Measurements from ENCODE around the gene AGAP1. TPM values are rescaled to one million over a fixed set of nuclear protein-coding genes. Genes with fewer than 3 reads are reported as not detected.

AGAP1 gene
- total RNA-seq, 1 donor from 2014 or later, result 36.2 TPM

GRCh38 chr2:235677937-235678336, 184.1 kb downstream of the AGAP1 start:
- no peaks in the 10 kb centered on the region for H3K27me3 ChIP-seq (ENCODE audit: low read depth)
- no peak for DNase-seq
- no peak overlapping the region for H3K27ac ChIP-seq

DNA sequence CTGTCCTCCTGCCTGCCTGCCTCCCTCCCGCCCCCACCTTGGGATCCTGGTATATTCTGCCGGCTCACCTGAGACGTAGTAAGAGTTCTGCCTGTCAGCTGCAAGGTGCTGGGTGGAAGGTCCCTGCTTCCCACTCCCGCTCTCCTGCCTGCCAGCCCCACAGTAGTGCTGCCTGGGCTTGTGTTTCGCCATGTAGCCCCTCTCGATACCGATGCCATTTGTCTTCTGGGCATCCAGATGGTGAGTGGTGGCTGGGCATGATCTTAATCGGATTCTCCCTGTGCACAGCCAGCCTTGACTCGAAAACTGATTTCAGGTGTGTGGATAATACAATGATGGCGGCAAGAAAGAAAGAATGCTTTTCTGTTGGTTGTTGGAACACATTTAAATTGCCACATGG, 184.9 kb downstream of the AGAP1 start:
- no peak for DNase-seq
- Histone ChIP-seq H3K9me3 (no peaks in the 10 kb centered on the region), H3K27me3 (ENCODE audit: low read depth) (no peaks in the 10 kb centered on the region), H3K4me1 (peaks cover 12% of the 10 kb centered on the region), H3K36me3 (no peaks in the 10 kb centered on the region), H3K27ac (no peak overlapping the region), H3K4me3 (no peak overlapping the region)
- intact Hi-C loops (cut with DNase I), result no loop called here
- TF ChIP-seq, protein P1, sequence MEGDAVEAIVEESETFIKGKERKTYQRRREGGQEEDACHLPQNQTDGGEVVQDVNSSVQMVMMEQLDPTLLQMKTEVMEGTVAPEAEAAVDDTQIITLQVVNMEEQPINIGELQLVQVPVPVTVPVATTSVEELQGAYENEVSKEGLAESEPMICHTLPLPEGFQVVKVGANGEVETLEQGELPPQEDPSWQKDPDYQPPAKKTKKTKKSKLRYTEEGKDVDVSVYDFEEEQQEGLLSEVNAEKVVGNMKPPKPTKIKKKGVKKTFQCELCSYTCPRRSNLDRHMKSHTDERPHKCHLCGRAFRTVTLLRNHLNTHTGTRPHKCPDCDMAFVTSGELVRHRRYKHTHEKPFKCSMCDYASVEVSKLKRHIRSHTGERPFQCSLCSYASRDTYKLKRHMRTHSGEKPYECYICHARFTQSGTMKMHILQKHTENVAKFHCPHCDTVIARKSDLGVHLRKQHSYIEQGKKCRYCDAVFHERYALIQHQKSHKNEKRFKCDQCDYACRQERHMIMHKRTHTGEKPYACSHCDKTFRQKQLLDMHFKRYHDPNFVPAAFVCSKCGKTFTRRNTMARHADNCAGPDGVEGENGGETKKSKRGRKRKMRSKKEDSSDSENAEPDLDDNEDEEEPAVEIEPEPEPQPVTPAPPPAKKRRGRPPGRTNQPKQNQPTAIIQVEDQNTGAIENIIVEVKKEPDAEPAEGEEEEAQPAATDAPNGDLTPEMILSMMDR (IDR thresholded peaks at IDR 0.05), result no peak
- no peak for ATAC-seq

More at GRCh38 chr2:235677937-235678336, 184.1 kb downstream of the AGAP1 start:
- no peak for ATAC-seq
- H3K9me3 ChIP-seq, result no peaks in the 10 kb centered on the region
- intact Hi-C loops (cut with DNase I), result no loop called here
- no peaks in the 10 kb centered on the region for H3K36me3 ChIP-seq
- H3K4me1 ChIP-seq, result peaks cover 12% of the 10 kb centered on the region
- TF ChIP-seq, protein P1 (IDR thresholded peaks at IDR 0.05), result no peak
- no peak overlapping the region for H3K4me3 ChIP-seq

DNA sequence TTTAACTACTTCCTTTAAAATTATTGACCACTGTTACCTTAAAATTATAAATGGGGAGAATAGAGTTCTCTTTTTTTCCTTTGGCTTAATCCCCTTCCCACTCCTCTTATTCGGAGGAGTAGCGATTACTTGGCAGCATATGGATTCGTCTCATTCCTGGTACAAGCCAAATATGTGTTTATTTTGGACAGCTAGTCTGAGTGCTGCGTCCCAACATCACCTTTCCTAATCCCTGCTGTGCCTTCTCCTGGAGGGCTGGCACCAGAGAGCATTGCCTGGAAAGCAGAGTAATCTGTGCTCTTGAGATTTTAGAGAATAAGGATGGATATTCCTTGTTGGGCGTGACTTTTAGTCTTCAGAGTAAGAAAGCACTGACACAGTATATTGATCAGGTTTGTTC, 185.6 kb downstream of the AGAP1 start:
- no peaks in the 10 kb centered on the region for H3K36me3 ChIP-seq
- intact Hi-C loops (cut with DNase I), result no loop called here
- no peak overlapping the region for H3K27ac ChIP-seq
- ATAC-seq (no peak), DNase-seq (no peak)
- peaks cover 12% of the 10 kb centered on the region for H3K4me1 ChIP-seq
- H3K9me3 ChIP-seq, result no peaks in the 10 kb centered on the region
- no peaks in the 10 kb centered on the region for H3K27me3 ChIP-seq (ENCODE audit: low read depth)
- TF ChIP-seq, protein P1 (IDR thresholded peaks at IDR 0.05), result no peak
- H3K4me3 ChIP-seq, result no peak overlapping the region

- intact Hi-C loops (cut with DNase I), result no loop called here
- no peak for ATAC-seq
Observed at GRCh38 chr2:235685024-235685721, 191.3 kb downstream of the AGAP1 start.

GRCh38 chr2:235688511-235689426, 194.9 kb downstream of the AGAP1 start:
- no peak for ATAC-seq
- intact Hi-C loops (cut with DNase I), result no loop called here
- Histone ChIP-seq H3K27ac (no peak overlapping the region), H3K4me1 (peaks cover 22% of the 10 kb centered on the region), H3K36me3 (no peaks in the 10 kb centered on the region), H3K9me3 (no peaks in the 10 kb centered on the region), H3K27me3 (ENCODE audit: low read depth) (no peaks in the 10 kb centered on the region), H3K4me3 (no peak overlapping the region)
- TF ChIP-seq, protein P1 (IDR thresholded peaks at IDR 0.05), result no peak
- DNase-seq, result no peak

More at GRCh38 chr2:235685024-235685721, 191.3 kb downstream of the AGAP1 start:
- TF ChIP-seq, protein P1 (IDR thresholded peaks at IDR 0.05), result no peak
- Histone ChIP-seq H3K4me3 (no peak overlapping the region), H3K27me3 (ENCODE audit: low read depth) (no peaks in the 10 kb centered on the region), H3K36me3 (no peaks in the 10 kb centered on the region), H3K9me3 (no peaks in the 10 kb centered on the region), H3K27ac (no peak overlapping the region), H3K4me1 (peaks cover 12% of the 10 kb centered on the region)
- DNase-seq, result no peak

Measured in lower lobe of right lung (tissue), 2 donors.